H7 (cell line): ENCODE measurements around the gene LRRC17. TPM values are rescaled to one million over a fixed set of nuclear protein-coding genes. Genes with fewer than 3 reads are reported as not detected.
"Not testable (repeated sequence)": the region's sequence is repeated elsewhere in the genome, so short reads cannot be mapped to it uniquely, and the experiment has no call there.

ENCODE experiments used
- DNase-seq: peaks from one replicate; pipeline ENCODE4 v3.0.0; 2012
- H3K27me3 ChIP-seq: 2 replicates; pipeline ENCODE4 v1.6.0; 2011; ENCODE audit warnings: mild to moderate bottlenecking, low read length; ENCODE audit not compliant: control insufficient read depth, insufficient read depth
- H3K36me3 ChIP-seq: replicated peaks from 2 replicates; pipeline ENCODE4 v1.5.1; 2011; ENCODE audit warnings: low read length; ENCODE audit not compliant: control insufficient read depth, insufficient read depth
- H3K4me3 ChIP-seq: 2 replicates; pipeline ENCODE4 v1.5.1; 2011; ENCODE audit warnings: low read depth, mild to moderate bottlenecking, control low read depth, low read length, moderate library complexity; ENCODE audit not compliant: insufficient read depth
- total RNA-seq: library from RNA; depleted of rRNA; stranded (reverse); fragments of >200 nt; shearing (Covaris generic); gene quantifications from 2 replicates; pipeline ENCODE4 v1.2.3, GENCODE V29; 2014

Gene LRRC17
- total RNA-seq, 1 experiment from 2014 or later, result 1.0 TPM

DNA sequence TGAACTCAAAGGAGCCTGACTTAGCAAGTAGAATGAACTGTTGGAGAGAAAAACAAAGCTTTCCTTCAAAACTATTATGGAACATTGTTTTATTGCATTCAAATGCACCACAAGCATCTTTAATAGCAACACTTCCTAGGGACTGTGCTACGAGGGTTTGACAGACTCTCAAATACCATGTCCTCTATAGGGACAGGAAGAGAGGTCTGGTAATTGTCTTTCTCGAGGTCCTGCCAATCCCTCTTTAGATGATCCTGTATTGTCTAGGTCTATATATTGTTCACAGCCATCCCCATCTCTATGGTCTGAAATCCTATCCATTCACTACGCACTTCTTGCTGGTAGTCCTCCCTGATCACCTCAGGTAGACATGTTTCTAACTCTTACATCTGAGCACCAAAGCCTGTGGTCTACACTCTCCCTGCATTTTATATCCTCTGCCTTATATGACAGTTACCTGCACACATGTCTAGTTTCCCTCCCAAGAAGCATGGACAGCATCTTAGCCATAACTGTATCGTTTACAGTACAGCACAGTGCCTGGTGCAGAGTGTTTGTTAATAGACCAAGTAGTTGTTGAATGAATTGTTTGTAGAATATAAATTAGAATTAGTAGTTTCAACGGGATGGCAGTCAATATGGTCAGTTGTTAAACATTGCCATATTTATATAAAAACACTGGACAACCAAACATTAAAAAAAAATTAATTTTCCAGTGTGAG, 21.7 kb upstream of the LRRC17 start:
- Histone ChIP-seq H3K36me3 (no peaks in the 10 kb centered on the region), H3K4me3 (no peak overlapping the region), H3K27me3 (no peaks in the 10 kb centered on the region)
- DNase-seq, result no peak

DNA sequence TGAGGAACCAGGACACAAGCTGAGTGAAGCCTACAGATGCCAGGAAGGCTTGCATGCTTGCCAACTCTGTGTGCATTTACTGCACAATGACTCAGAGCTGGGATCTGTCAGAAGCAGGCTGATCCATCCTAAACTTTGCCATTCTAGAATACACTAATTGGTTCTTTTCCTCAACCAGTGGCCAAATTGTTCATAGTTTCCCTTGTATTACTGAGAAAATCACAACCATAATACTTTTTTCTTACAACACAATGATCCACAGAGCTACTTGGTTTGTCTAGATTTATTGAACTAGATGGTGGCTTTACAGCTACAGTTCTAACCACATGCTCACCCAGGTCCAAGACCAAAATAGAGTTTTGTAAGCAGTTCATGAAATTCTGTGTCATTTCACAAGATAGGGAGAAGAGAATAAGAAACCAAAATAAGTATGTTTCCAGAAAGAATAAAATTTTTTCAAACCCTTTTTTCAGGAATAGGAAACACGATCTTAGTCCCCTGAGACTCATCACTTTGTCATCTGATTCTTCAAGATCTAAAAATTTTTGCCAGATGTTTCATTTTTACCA, 21.0 kb upstream of the LRRC17 start:
- DNase-seq, result no peak
- Histone ChIP-seq H3K36me3 (no peaks in the 10 kb centered on the region), H3K4me3 (no peak overlapping the region), H3K27me3 (no peaks in the 10 kb centered on the region)

GRCh38 chr7:102892631-102893278, 20.0 kb upstream of the LRRC17 start:
- no peak overlapping the region for H3K4me3 ChIP-seq
- no peaks in the 10 kb centered on the region for H3K36me3 ChIP-seq
- H3K27me3 ChIP-seq, result no peaks in the 10 kb centered on the region
- no peak for DNase-seq

DNA sequence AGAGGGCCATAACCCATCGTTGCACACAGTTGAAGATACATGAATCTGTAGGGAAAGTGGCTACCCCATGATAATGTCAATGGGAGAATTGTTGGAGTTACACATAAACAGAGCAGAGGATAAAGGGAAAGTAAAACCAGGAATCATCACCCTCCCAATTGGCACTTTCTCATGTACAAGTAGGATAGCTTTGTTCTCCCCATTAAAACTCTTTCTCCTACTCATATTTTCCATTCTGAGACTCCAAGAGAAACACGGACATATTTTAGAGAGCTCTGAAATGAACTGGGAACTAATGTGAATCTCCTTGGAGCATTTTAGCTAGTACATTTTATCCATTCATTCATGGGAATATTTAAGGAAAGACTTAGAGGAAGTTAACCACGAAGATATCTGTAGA, 17.2 kb upstream of the LRRC17 start:
- no peak for DNase-seq
- no peaks in the 10 kb centered on the region for H3K27me3 ChIP-seq
- H3K4me3 ChIP-seq, result no peak overlapping the region
- H3K36me3 ChIP-seq, result no peaks in the 10 kb centered on the region

DNA sequence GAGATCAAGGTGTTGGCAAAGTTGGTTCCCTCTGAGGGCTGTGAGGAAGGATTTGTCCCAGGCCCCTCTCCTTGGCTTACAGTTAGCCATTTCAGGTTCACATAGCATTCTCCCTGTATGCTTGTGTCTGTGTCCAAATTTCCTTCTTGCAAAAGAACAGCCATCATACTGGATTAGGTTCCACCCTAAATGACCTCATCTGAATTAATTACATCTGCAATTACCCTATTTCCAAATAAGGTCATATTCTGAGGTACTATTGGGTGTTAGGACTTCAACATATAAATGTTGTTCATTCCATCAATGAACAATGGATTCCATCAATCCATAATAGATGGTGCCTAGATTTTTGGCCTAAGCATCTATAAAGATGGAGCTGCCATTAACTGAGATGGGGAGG, 16.2 kb upstream of the LRRC17 start:
- Histone ChIP-seq H3K36me3 (no peaks in the 10 kb centered on the region), H3K27me3 (no peaks in the 10 kb centered on the region), H3K4me3 (no peak overlapping the region)
- no peak for DNase-seq

- no peaks in the 10 kb centered on the region for H3K27me3 ChIP-seq
Observed at GRCh38 chr7:102897211-102897631, 15.6 kb upstream of the LRRC17 start.

GRCh38 chr7:102897856-102898531, 14.8 kb upstream of the LRRC17 start:
- Histone ChIP-seq H3K4me3 (no peak overlapping the region), H3K36me3 (no peaks in the 10 kb centered on the region), H3K27me3 (no peaks in the 10 kb centered on the region)
- no peak for DNase-seq

More at GRCh38 chr7:102897211-102897631, 15.6 kb upstream of the LRRC17 start:
- no peak for DNase-seq
- no peak overlapping the region for H3K4me3 ChIP-seq
- H3K36me3 ChIP-seq, result no peaks in the 10 kb centered on the region

GRCh38 chr7:102898532-102898859, 14.3 kb upstream of the LRRC17 start:
- Histone ChIP-seq H3K27me3 (no peaks in the 10 kb centered on the region), H3K36me3 (no peaks in the 10 kb centered on the region), H3K4me3 (no peak overlapping the region)
- DNase-seq, result no peak

DNA sequence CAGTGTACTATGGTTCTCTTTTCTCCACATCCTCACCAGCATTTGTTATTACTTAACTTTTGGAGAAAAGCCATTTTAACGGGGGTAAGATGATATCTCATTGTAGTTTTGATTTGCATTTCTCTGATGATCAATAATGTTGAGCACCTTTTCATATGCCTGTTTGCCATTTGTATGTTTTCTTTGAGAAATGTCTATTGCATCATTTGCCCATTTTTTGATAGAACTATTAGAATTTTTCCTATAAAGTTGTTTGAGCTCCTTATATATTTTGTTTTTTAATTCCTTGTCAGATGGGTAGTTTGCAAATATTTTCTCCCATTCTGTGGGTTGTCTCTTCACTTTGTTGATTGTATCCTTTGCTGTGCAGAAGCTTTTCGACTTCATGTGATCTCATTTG, 10.7 kb upstream of the LRRC17 start:
- H3K4me3 ChIP-seq, DNase-seq, H3K36me3 ChIP-seq, H3K27me3 ChIP-seq: not testable (repeated sequence)

DNA sequence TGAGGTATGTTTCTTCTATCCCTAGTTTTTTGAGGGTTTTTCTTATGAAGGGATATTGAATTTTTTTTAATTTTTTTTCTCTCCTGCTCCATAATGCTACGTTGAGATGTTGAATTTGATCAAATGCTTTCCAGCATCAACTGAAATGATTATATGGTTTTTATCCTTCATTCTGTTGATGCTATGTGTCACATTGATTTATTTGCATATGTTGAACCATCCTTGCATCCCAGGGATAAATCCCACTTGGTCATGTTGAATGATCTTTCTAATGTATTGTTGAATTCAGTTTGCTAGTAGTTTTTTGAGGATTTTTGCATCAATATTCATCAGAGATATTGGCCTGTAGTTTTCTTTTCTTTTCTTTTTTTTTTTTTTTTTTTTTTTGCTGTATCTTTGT, 9.2 kb upstream of the LRRC17 start:
- not testable (repeated sequence) for H3K4me3 ChIP-seq, DNase-seq, H3K27me3 ChIP-seq, H3K36me3 ChIP-seq

GRCh38 chr7:102908676-102909075, 4.1 kb upstream of the LRRC17 start:
- Histone ChIP-seq H3K27me3 (no peaks in the 10 kb centered on the region), H3K4me3 (no peak overlapping the region), H3K36me3 (no peaks in the 10 kb centered on the region)
- no peak for DNase-seq

DNA sequence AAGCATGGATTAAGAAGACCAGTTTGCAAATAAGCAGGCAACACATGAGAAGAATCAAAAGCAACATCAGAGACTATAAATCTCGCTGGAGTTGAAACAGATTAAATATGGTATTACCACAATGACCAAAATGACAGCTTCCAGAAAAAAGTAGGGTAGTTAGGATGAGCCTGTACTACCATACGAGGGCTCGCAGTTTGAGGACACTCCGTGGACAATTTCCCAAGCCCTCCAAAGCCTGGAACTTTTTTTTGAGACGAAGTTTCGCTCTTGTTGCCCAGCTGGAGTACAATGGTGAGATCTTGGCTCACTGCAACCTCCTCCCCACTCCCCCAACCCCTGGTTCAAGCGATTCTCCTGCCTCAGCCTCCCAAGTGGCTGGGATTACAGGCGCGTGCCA, 1.0 kb downstream of the LRRC17 start:
- H3K36me3 ChIP-seq, result no peaks in the 10 kb centered on the region
- no peak for DNase-seq
- no peak overlapping the region for H3K4me3 ChIP-seq
- no peaks in the 10 kb centered on the region for H3K27me3 ChIP-seq

- no peaks in the 10 kb centered on the region for H3K36me3 ChIP-seq
- no peak overlapping the region for H3K4me3 ChIP-seq
- DNase-seq, result peak; percentile 47
- H3K27me3 ChIP-seq, result no peaks in the 10 kb centered on the region
Observed at GRCh38 chr7:102914585-102914984, 1.8 kb downstream of the LRRC17 start.

GRCh38 chr7:102916426-102916825, 3.6 kb downstream of the LRRC17 start:
- DNase-seq, result no peak
- no peak overlapping the region for H3K4me3 ChIP-seq
- no peaks in the 10 kb centered on the region for H3K36me3 ChIP-seq
- H3K27me3 ChIP-seq, result no peaks in the 10 kb centered on the region

GRCh38 chr7:102916881-102917280, 4.1 kb downstream of the LRRC17 start:
- Histone ChIP-seq H3K4me3 (no peak overlapping the region), H3K27me3 (no peaks in the 10 kb centered on the region), H3K36me3 (no peaks in the 10 kb centered on the region)
- no peak for DNase-seq
